Superior temporal gyrus (tissue), 1 donor: ENCODE measurements around the gene UTS2R.
"Not testable (repeated sequence)": the region's sequence is repeated elsewhere in the genome, so short reads cannot be mapped to it uniquely, and the experiment has no call there.

Source experiments
- DNase-seq: peaks from one replicate; pipeline ENCODE4 v3.0.0-alpha.2; 2016; ENCODE audit errors: extremely low spot score

Gene UTS2R

GRCh38 chr17:82354804-82355308 is 16.7 kb upstream of the UTS2R start:
- DNase-seq = no peak

- DNase-seq = no peak
Observed at GRCh38 chr17:82355770-82356427, 15.7 kb upstream of the UTS2R start.

- DNase-seq = no peak
Observed at GRCh38 chr17:82356845-82357355, 14.7 kb upstream of the UTS2R start.

- no peak for DNase-seq
Observed at GRCh38 chr17:82357394-82357793, 14.2 kb upstream of the UTS2R start.

GRCh38 chr17:82358465-82359350 is 12.9 kb upstream of the UTS2R start, which contains the start of gene TEX19:
TEX19 (plus strand) TSS chr17:82359247; CDS start chr17:82362151, 2,904 bp downstream.
- no peak for DNase-seq

- not testable (repeated sequence) for DNase-seq
Observed at GRCh38 chr17:82359451-82360074, 12.0 kb upstream of the UTS2R start.

- DNase-seq = no peak
Observed at GRCh38 chr17:82361885-82362633, 9.5 kb upstream of the UTS2R start.

- DNase-seq = no peak
Observed at GRCh38 chr17:82365606-82366295, 5.8 kb upstream of the UTS2R start.

GRCh38 chr17:82366749-82367148 is 4.8 kb upstream of the UTS2R start:
- no peak for DNase-seq

GRCh38 chr17:82367724-82368524 is 3.6 kb upstream of the UTS2R start:
- no peak for DNase-seq

- DNase-seq = no peak
Observed at GRCh38 chr17:82369211-82369610, 2.4 kb upstream of the UTS2R start.

- no peak for DNase-seq
Observed at GRCh38 chr17:82370471-82371332, 863 bp upstream of the UTS2R start.

GRCh38 chr17:82372249-82373071 is 895 bp downstream of the UTS2R start:
- DNase-seq = no peak

- DNase-seq = not testable (repeated sequence)
Observed at GRCh38 chr17:82373072-82373452, 1.5 kb downstream of the UTS2R start.

GRCh38 chr17:82373731-82374625 is 2.4 kb downstream of the UTS2R start:
- DNase-seq = no peak

GRCh38 chr17:82374626-82375331 is 3.2 kb downstream of the UTS2R start:
- DNase-seq = no peak
